A673 (cell line): Measurements from ENCODE around the gene PRDM16. TPM values are rescaled to one million over a fixed set of nuclear protein-coding genes. Genes with fewer than 3 reads are reported as not detected.

Source experiments
- BruUV-seq: library from RNA; stranded (reverse); fragments of 400-500 nt; replicated peaks from 2 replicates; lab custom pipeline; 2021; lab: Mats Ljungman, UMichigan
- CTCF ChIA-PET: fragments of 300-600 bp; sonication (Branson Sonifier 250); formaldehyde crosslinking; loops from one replicate; lab custom pipeline; 2022; ENCODE audit warnings: antibody characterized with exemption; lab: Charles Lee
- POLR2A ChIA-PET: fragments of 300-600 bp; sonication (Branson Sonifier 250); formaldehyde crosslinking; loops from one replicate; lab custom pipeline; 2022; ENCODE audit warnings: antibody characterized with exemption; ENCODE audit not compliant: low non-redundant PET; lab: Charles Lee
- DNase-seq: peaks from one replicate; pipeline ENCODE4 v3.0.0-alpha.2; 2015; ENCODE audit warnings: low spot score
- H3K27ac ChIP-seq: fragments of 200-600 bp; sonication (generic); 2 replicates; pipeline ENCODE4 v1.5.1; 2016; ENCODE audit warnings: mixed run types, low read depth, mild to moderate bottlenecking, mixed read lengths, antibody characterized with exemption, low read length; ENCODE audit not compliant: poor library complexity, severe bottlenecking
- H3K27me3 ChIP-seq: fragments of 200-600 bp; sonication (generic); replicated peaks from 2 replicates; pipeline ENCODE4 v1.6.1; 2017; ENCODE audit warnings: mixed run types, low read depth, mild to moderate bottlenecking, mixed read lengths, antibody characterized with exemption, low read length; ENCODE audit not compliant: insufficient read depth, poor library complexity
- H3K36me3 ChIP-seq: fragments of 200-600 bp; sonication (generic); 2 replicates; pipeline ENCODE4 v1.6.1; 2016; ENCODE audit warnings: mixed run types, mild to moderate bottlenecking, mixed read lengths, antibody characterized with exemption, low read length; ENCODE audit not compliant: insufficient read depth, poor library complexity, severe bottlenecking
- H3K4me1 ChIP-seq: fragments of 200-600 bp; sonication (generic); 2 replicates; pipeline ENCODE4 v1.6.1; 2017; ENCODE audit warnings: mixed run types, mild to moderate bottlenecking, mixed read lengths, antibody characterized with exemption, low read length; ENCODE audit not compliant: insufficient read depth, poor library complexity, severe bottlenecking
- H3K4me3 ChIP-seq: fragments of 200-600 bp; sonication (generic); 2 replicates; pipeline ENCODE4 v1.5.1; 2016; ENCODE audit warnings: low read depth, mixed run types, mild to moderate bottlenecking, mixed read lengths, low read length; ENCODE audit not compliant: poor library complexity, severe bottlenecking
- H3K9me3 ChIP-seq: fragments of 200-600 bp; sonication (generic); 2 replicates; pipeline ENCODE4 v1.6.1; 2016; ENCODE audit warnings: mixed run types, low read depth, mild to moderate bottlenecking, mixed read lengths, antibody characterized with exemption, low read length; ENCODE audit not compliant: poor library complexity, severe bottlenecking
- EZH2 ChIP-seq: fragments of 200-600 bp; sonication (generic); IDR thresholded peaks from 2 replicates; pipeline ENCODE4 v1.6.1; 2017; ENCODE audit warnings: borderline replicate concordance, low read depth, mild to moderate bottlenecking, mixed read lengths, antibody characterized with exemption, low read length; ENCODE audit not compliant: poor library complexity, severe bottlenecking
- intact Hi-C: fragments of 100-400 bp; cut with micrococcal nuclease; formaldehyde crosslinking; loops from one replicate; pipeline ENCODE4 v1.10.0; 2022; ENCODE audit not compliant: unreplicated experiment
- total RNA-seq: library from RNA; stranded (reverse); gene quantifications from 2 replicates; pipeline ENCODE4 v1.2.3, GENCODE V29; 2021
- TF ChIP-seq, protein P1 (sequence below): fragments of 300-800, 200-600 bp; sonication (generic); conservative IDR thresholded peaks from 2 replicates; pipeline ENCODE4 v1.5.1; 2017; ENCODE audit warnings: low read depth, mild to moderate bottlenecking, antibody characterized with exemption, low read length, moderate library complexity, mixed read lengths

The PRDM16 gene
- total RNA-seq, 1 experiment from 2014 or later = 0.49 TPM

DNA sequence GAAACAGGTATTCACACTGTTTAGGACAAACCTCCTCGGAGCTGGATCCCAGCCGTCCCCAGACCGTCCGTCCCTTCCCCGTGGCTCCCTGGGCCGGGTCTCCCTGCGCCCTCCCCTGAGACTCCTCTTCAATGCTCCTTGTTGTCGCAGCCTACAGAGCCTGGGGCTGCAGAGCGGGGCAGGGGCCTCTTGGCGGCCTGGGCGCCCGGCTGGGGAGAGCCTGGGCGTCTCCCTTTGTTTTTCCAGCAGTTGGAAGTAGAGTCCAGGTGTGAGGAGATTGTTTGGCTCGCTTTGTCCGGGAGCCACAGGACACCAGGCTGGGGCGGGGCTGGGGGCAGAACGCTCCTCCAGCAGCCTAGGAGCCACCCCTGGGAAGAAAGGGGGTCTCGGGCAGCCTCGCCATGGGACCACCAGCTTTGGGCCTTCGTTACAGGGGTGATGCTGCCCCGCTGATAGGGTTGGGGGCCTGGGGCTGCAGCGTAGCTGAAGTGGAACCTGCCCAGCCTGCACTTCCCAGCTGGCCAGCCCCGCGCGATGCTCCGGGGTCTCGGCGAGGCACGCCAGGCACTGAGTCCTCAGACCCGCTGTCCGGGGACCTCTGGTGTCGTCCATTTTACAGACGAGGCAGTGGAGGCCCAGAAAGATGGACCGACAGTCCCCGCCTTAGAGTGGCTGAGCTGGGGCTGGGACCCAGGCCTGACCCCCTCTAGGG is 66.9 kb downstream of the PRDM16 start:
- POLR2A ChIA-PET = no interaction called here
- BruUV-seq = no TSS peak
- H3K4me3 ChIP-seq = no peak overlapping the region
- no peak overlapping the region for H3K27ac ChIP-seq
- intact Hi-C loops = no loop called here
- CTCF ChIA-PET = no interaction called here
- no peaks in the 10 kb centered on the region for H3K9me3 ChIP-seq
- DNase-seq = no peak
- TF ChIP-seq EZH2 = no peak
- TF ChIP-seq, protein P1, sequence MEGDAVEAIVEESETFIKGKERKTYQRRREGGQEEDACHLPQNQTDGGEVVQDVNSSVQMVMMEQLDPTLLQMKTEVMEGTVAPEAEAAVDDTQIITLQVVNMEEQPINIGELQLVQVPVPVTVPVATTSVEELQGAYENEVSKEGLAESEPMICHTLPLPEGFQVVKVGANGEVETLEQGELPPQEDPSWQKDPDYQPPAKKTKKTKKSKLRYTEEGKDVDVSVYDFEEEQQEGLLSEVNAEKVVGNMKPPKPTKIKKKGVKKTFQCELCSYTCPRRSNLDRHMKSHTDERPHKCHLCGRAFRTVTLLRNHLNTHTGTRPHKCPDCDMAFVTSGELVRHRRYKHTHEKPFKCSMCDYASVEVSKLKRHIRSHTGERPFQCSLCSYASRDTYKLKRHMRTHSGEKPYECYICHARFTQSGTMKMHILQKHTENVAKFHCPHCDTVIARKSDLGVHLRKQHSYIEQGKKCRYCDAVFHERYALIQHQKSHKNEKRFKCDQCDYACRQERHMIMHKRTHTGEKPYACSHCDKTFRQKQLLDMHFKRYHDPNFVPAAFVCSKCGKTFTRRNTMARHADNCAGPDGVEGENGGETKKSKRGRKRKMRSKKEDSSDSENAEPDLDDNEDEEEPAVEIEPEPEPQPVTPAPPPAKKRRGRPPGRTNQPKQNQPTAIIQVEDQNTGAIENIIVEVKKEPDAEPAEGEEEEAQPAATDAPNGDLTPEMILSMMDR = no peak
- H3K36me3 ChIP-seq = no peaks in the 10 kb centered on the region
- H3K27me3 ChIP-seq = peaks cover 86% of the 10 kb centered on the region
- no peaks in the 10 kb centered on the region for H3K4me1 ChIP-seq

DNA sequence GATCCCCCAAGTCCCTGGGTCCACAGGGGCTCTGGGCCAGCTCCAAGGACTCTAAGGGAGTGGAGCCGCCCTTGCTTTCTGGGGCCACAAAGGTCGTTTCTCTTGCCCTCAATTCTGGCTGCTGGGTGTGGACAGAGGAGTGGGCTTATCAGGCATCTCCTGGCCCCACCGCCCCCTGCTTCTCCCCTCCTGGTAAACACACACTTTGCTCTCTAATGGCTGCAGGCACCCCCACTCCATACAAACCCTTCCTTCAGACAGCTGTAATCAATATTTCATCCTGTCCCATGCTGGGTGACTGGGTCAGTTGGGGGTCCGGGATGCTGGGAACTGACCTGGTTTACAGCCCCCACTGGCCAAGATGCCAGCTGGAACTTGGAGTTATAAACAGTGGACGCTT is 67.5 kb downstream of the PRDM16 start:
- ChIA-PET POLR2A (no interaction called here), CTCF (no interaction called here)
- no peak overlapping the region for H3K27ac ChIP-seq
- H3K36me3 ChIP-seq = no peaks in the 10 kb centered on the region
- intact Hi-C loops = no loop called here
- no peak for TF ChIP-seq EZH2
- TF ChIP-seq, protein P1 = no peak
- H3K4me3 ChIP-seq = no peak overlapping the region
- no peaks in the 10 kb centered on the region for H3K4me1 ChIP-seq
- H3K9me3 ChIP-seq = no peaks in the 10 kb centered on the region
- DNase-seq = no peak
- BruUV-seq = no TSS peak
- H3K27me3 ChIP-seq = peaks cover 86% of the 10 kb centered on the region

DNA sequence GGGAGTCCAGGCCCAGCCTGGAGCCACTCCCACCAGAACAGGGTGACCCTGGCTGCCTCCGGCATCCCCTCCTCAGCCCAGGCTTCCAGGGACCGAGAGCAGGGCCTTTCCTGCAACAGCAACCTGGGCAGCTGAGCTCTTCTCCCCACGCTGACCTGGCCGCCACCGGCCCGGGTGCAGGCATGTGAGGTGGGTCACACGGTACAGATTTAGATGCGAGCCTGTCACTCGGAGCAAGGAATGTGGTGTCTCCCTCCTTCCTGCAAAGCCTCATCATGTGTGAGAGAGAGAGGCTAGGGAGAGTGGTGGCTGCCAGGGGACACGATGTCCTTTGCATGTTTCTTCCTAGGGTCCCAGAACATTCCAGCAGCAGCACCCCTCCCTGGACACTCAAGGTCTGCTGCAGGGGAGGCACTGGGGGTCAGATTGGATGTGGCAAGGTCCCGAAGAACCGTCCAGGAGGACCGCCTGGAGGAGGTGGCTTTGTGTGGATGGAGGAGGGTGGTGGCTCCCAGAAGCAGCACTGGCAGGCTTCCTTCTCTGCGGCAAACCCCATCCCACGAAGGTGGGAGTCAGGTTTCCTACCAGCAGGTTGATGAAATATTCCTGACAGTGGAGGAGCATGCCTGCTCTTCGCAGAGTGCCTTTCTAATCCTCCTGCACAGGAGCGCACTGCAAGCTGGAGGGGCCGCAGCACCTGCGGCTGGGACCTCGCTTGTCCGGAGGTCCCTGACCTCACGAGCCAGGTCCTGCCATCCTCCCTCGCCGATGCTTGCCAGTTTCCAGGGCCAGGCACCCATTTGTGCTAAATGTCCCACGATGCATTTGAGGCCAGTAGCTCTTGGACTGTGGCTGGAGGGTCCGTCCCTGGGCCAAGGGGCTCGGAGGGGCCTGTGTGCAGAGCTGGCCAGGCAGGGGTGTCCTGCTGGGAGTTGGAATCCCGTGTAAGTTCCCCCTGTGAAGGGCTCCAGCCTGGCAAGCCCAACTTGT is 68.4 kb downstream of the PRDM16 start:
- intact Hi-C loops = no loop called here
- Histone ChIP-seq H3K9me3 (no peaks in the 10 kb centered on the region), H3K27me3 (peaks cover 88% of the 10 kb centered on the region), H3K4me3 (no peak overlapping the region), H3K36me3 (no peaks in the 10 kb centered on the region), H3K27ac (no peak overlapping the region), H3K4me1 (no peaks in the 10 kb centered on the region)
- DNase-seq = no peak
- no TSS peak for BruUV-seq
- ChIA-PET POLR2A (no interaction called here), CTCF (no interaction called here)
- no peak for TF ChIP-seq EZH2
- TF ChIP-seq, protein P1 = no peak
